H1 (cell line): ENCODE results near the gene CD37. TPM values are rescaled to one million over a fixed set of nuclear protein-coding genes. Genes with fewer than 3 reads are reported as not detected.

ENCODE experiments used
- CTCF ChIA-PET: fragments of 300-600 bp; sonication (Branson Sonifier 250); formaldehyde crosslinking; loops from one replicate; lab custom pipeline; 2021; ENCODE audit not compliant: partially characterized antibody; lab: Charles Lee
- POLR2A ChIA-PET: fragments of 300-600 bp; sonication (Branson Sonifier 250); formaldehyde crosslinking; loops from one replicate; lab custom pipeline; 2021; ENCODE audit warnings: inconsistent platforms; ENCODE audit not compliant: partially characterized antibody; lab: Charles Lee
- DNase-seq, 2 experiments: peaks; one replicate each; pipeline versions ENCODE4 v3.0.0 to v3.0.0-alpha.2; 2010 to 2022; ENCODE audit warnings: low spot score in 2 of 2, low read depth in 1 of 2, mixed read lengths in 1 of 2
- FAIRE-seq: peaks from 2 replicates; lab custom pipeline; 2011; peaks lifted over from hg19 to GRCh38; lab: Jason Lieb, UNC
- H2AFZ ChIP-seq: 2 replicates; pipeline ENCODE4 v1.8.1; 2012; ENCODE audit warnings: low read length, inconsistent platforms
- H2AK5ac ChIP-seq: 2 replicates; pipeline ENCODE4 v1.6.1; 2013; ENCODE audit warnings: low read depth, low read length
- H2BK120ac ChIP-seq: replicated peaks from 2 replicates; pipeline ENCODE3; 2013; ENCODE audit warnings: low read depth, low read length, inconsistent platforms
- H2BK12ac ChIP-seq: 2 replicates; pipeline ENCODE4 v1.6.1; 2013; ENCODE audit warnings: low read depth, low read length
- H2BK15ac ChIP-seq: 2 replicates; pipeline ENCODE4 v1.6.1; 2013; ENCODE audit warnings: low read length
- H2BK20ac ChIP-seq: 2 replicates; pipeline ENCODE4 v1.6.1; 2013; ENCODE audit warnings: low read length
- H2BK5ac ChIP-seq: 2 replicates; pipeline ENCODE4 v1.6.1; 2013; ENCODE audit warnings: low read depth, low read length
- H3K14ac ChIP-seq: 2 replicates; pipeline ENCODE4 v1.6.1; 2013; ENCODE audit warnings: inconsistent platforms; ENCODE audit not compliant: insufficient read length
- H3K18ac ChIP-seq: 2 replicates; pipeline ENCODE4 v1.6.1; 2013; ENCODE audit warnings: low read length; ENCODE audit errors: extremely low read depth
- H3K23ac ChIP-seq: 2 replicates; pipeline ENCODE4 v1.6.1; 2013; ENCODE audit warnings: inconsistent platforms; ENCODE audit not compliant: insufficient read length
- H3K23me2 ChIP-seq: 2 replicates; pipeline ENCODE4 v1.6.1; 2013; ENCODE audit warnings: low read depth, low read length
- H3K27ac ChIP-seq: 2 replicates; pipeline ENCODE4 v1.6.1; 2011; ENCODE audit warnings: low read depth, low read length, inconsistent platforms
- H3K27me3 ChIP-seq, 4 experiments: replicated peaks in 1 of 4; 1 replicate in 1 of 4; 2 replicates in 3 of 4; pipeline versions ENCODE4 v1.6.1 to v1.8.1; 2011 to 2013; ENCODE audit warnings: low read length in 3 of 4, mild to moderate bottlenecking in 3 of 4, inconsistent platforms in 2 of 4, mixed read lengths in 2 of 4, moderate library complexity in 1 of 4; ENCODE audit not compliant: control insufficient read depth in 3 of 4, insufficient read depth in 3 of 4; ENCODE audit errors: extremely low read depth in 1 of 4
- H3K36me3 ChIP-seq, 4 experiments: 2 replicates each; pipeline versions ENCODE4 v1.6.1 to v1.8.1; 2011 to 2013; ENCODE audit warnings: mild to moderate bottlenecking in 4 of 4, low read length in 3 of 4, moderate library complexity in 2 of 4, control low read depth in 1 of 4, inconsistent platforms in 1 of 4; ENCODE audit not compliant: insufficient read depth in 4 of 4, control insufficient read depth in 2 of 4
- H3K4ac ChIP-seq: replicated peaks from 2 replicates; pipeline ENCODE3; 2013; ENCODE audit warnings: low read length, low read depth, mixed read lengths, inconsistent platforms; ENCODE audit not compliant: insufficient read length
- H3K4me1 ChIP-seq, 4 experiments: replicated peaks in 1 of 4; 1 replicate in 1 of 4; 2 replicates in 3 of 4; pipeline versions ENCODE4 v1.6.1 to v1.8.1; 2011 to 2013; ENCODE audit warnings: low read length in 3 of 4, inconsistent platforms in 2 of 4, mixed read lengths in 1 of 4; ENCODE audit not compliant: insufficient read depth in 4 of 4, control insufficient read depth in 3 of 4
- H3K4me2 ChIP-seq, 2 experiments: 2 replicates each; pipeline versions ENCODE4 v1.6.1 to v1.8.1; 2011 to 2013; ENCODE audit warnings: low read depth in 2 of 2, low read length in 2 of 2, control low read depth in 1 of 2, inconsistent platforms in 1 of 2, mild to moderate bottlenecking in 1 of 2; ENCODE audit not compliant: insufficient read depth in 1 of 2
- H3K4me3 ChIP-seq, 4 experiments: fragments of 200-600, 300-600 bp in 1 of 4; sonication (generic), shearing (Covaris generic), sonication (Bioruptor Twin) in 1 of 4; 2 replicates each; pipeline versions ENCODE4 v1.5.1 to v1.8.1; 2011 to 2016; ENCODE audit warnings: low read length in 4 of 4, low read depth in 3 of 4, control low read depth in 2 of 4, inconsistent platforms in 2 of 4, mild to moderate bottlenecking in 2 of 4, mixed read lengths in 1 of 4, moderate library complexity in 1 of 4; ENCODE audit not compliant: insufficient read depth in 2 of 4; ENCODE audit errors: extremely low read depth in 1 of 4
- H3K56ac ChIP-seq: replicated peaks from 2 replicates; pipeline ENCODE3; 2013; ENCODE audit warnings: low read depth, mild to moderate bottlenecking, mixed read lengths, low read length, inconsistent platforms; ENCODE audit not compliant: insufficient read length
- H3K79me1 ChIP-seq: 2 replicates; pipeline ENCODE4 v1.6.1; 2013; ENCODE audit warnings: low read depth, low read length, control low read depth
- H3K79me2 ChIP-seq, 2 experiments: 2 replicates each; pipeline versions ENCODE4 v1.6.1 to v1.8.1; 2012 to 2013; ENCODE audit warnings: low read length in 2 of 2, mild to moderate bottlenecking in 2 of 2, inconsistent platforms in 1 of 2; ENCODE audit not compliant: insufficient read depth in 2 of 2, control insufficient read depth in 1 of 2
- H3K9ac ChIP-seq, 4 experiments: replicated peaks in 1 of 4; 1 replicate in 1 of 4; 2 replicates in 3 of 4; pipeline versions ENCODE4 v1.6.1 to v1.8.1; 2011 to 2013; ENCODE audit warnings: low read depth in 3 of 4, low read length in 3 of 4, control low read depth in 2 of 4, mild to moderate bottlenecking in 2 of 4, moderate library complexity in 2 of 4, inconsistent platforms in 1 of 4; ENCODE audit errors: extremely low read depth in 1 of 4
- H3K9me3 ChIP-seq, 2 experiments: 2 replicates each; pipeline versions ENCODE4 v1.6.1 to v1.8.1; 2012 to 2013; ENCODE audit warnings: mild to moderate bottlenecking in 2 of 2, moderate library complexity in 2 of 2, control low read depth in 1 of 2, inconsistent platforms in 1 of 2, low read depth in 1 of 2, low read length in 1 of 2, mixed read lengths in 1 of 2; ENCODE audit not compliant: insufficient read depth in 2 of 2
- H4K20me1 ChIP-seq, 2 experiments: replicated peaks in 1 of 2; 2 replicates each; pipeline versions ENCODE3 to v1.8.1; 2011 to 2013; ENCODE audit warnings: inconsistent platforms in 2 of 2, low read length in 2 of 2, mild to moderate bottlenecking in 1 of 2; ENCODE audit not compliant: insufficient read depth in 2 of 2, control insufficient read depth in 1 of 2
- H4K5ac ChIP-seq: 2 replicates; pipeline ENCODE4 v1.6.1; 2013; ENCODE audit warnings: low read length, low read depth, mixed read lengths, inconsistent platforms; ENCODE audit not compliant: insufficient read length
- H4K8ac ChIP-seq: 2 replicates; pipeline ENCODE4 v1.8.0; 2013; ENCODE audit warnings: mild to moderate bottlenecking, moderate library complexity, low read length, inconsistent platforms; ENCODE audit not compliant: insufficient read depth; ENCODE audit errors: extremely low read depth
- H4K91ac ChIP-seq: replicated peaks from 2 replicates; pipeline ENCODE3; 2013; ENCODE audit warnings: low read length, mixed read lengths, inconsistent platforms; ENCODE audit not compliant: insufficient read length
- BCL11A ChIP-seq, 2 experiments: IDR thresholded peaks; one replicate each; pipeline ENCODE4 v1.6.1; 2011; ENCODE audit warnings: low read depth in 2 of 2, low read length in 2 of 2, mild to moderate bottlenecking in 2 of 2
- KDM4A ChIP-seq: IDR thresholded peaks from one replicate; pipeline ENCODE4 v1.7.1; 2012; ENCODE audit warnings: low read depth, mild to moderate bottlenecking, moderate library complexity, low read length, inconsistent platforms; ENCODE audit not compliant: severe bottlenecking
- PHF8 ChIP-seq: fragments of 200-600 bp; sonication (generic); conservative IDR thresholded peaks from 2 replicates; pipeline ENCODE4 v1.7.1; 2012; ENCODE audit warnings: low read depth, mild to moderate bottlenecking, inconsistent platforms, low read length, moderate library complexity
- POU5F1 ChIP-seq: IDR thresholded peaks from 2 replicates; pipeline ENCODE4 v1.6.1; 2011; ENCODE audit warnings: low read depth, mild to moderate bottlenecking, low read length, moderate library complexity
- SP1 ChIP-seq: IDR thresholded peaks from 2 replicates; pipeline ENCODE4 v1.6.1; 2011; ENCODE audit warnings: low read depth, low read length
- SUZ12 ChIP-seq: fragments of 200-600 bp; sonication (generic); IDR thresholded peaks from 2 replicates; pipeline ENCODE4 v1.6.1; 2012; ENCODE audit warnings: mild to moderate bottlenecking, inconsistent platforms, low read length, moderate library complexity, mixed read lengths
- TCF12 ChIP-seq: IDR thresholded peaks from 2 replicates; pipeline ENCODE4 v1.6.1; 2011; ENCODE audit warnings: low read depth, mild to moderate bottlenecking, low read length
- WGBS, 2 experiments: shearing (Covaris generic) in 1 of 2; methylation state at CpG; one replicate each; pipeline versions ENCODE4 v1.1.6 to v1.1.7; 2013 to 2015; ENCODE audit warnings: low lambda C conversion rate in 2 of 2, mixed read lengths in 2 of 2, inconsistent platforms in 1 of 2, low coverage in 1 of 2, missing lambda C conversion rate in 1 of 2; ENCODE audit not compliant: insufficient replicate concordance in 2 of 2, insufficient coverage in 1 of 2, insufficient read length in 1 of 2; ENCODE audit errors: extremely low coverage in 1 of 2, missing lambda C conversion rate in 1 of 2; 5-methylcytosine and 5-hydroxymethylcytosine counted together
- polyA plus RNA-seq, 7 experiments: library from polyadenylated mRNA; depleted of rRNA in 3 of 7; stranded (reverse) in 5 of 7; unstranded in 2 of 7; fragments of >200 nt in 5 of 7; fragments of 200-250 nt in 2 of 7; gene quantifications; 1 replicate in 5 of 7; 2 replicates in 1 of 7; 4 replicates in 1 of 7; pipeline versions ENCODE4 v1.2.1 to v1.2.3, GENCODE V29; 2011 to 2013; ENCODE audit warnings: missing spikeins in 2 of 7, mixed read lengths in 2 of 7
- total RNA-seq: library from RNA; stranded (reverse); fragmentation: NEBNext Ultra II Directional; extraction: Animal tissue kit (Norgen Biotek cat#: 25700); gene quantifications from 2 replicates; pipeline ENCODE4 v1.2.1, GENCODE V29; 2021

The CD37 gene
- total and polyA plus RNA-seq, 2 of the 8 experiments (the other 6 are each of a cell fraction or from before 2014, with no cell fraction given), result not detected

DNA sequence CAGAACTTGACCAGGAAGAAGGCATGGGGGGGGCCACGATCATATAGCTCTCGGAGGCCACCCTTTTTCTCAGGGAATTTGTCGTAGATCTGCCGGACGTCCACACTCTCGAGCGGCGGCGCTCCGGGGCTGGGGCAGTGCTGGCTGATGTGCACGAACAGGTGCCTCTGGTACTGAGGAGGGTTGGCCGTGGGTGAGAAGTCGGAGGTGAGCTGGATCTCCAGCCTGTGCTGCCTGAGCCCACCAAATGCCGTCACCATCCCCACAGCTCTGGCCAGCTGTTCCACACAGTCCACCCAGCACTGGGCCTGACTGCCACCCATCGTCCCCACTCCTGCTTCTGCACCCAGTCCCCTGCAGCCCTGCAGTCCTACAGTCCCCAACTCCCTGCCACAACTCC lies 12.0 kb downstream of the CD37 start:
- H3K27ac ChIP-seq, result no peak overlapping the region
- H3K4me2 ChIP-seq, result no peak overlapping the region
- H3K18ac ChIP-seq, result no peak overlapping the region
- no peaks in the 10 kb centered on the region for H3K9me3 ChIP-seq
- H2BK12ac ChIP-seq, result no peak overlapping the region
- H4K5ac ChIP-seq, result no peak overlapping the region
- no peaks in the 10 kb centered on the region for H3K23me2 ChIP-seq
- H2BK15ac ChIP-seq, result no peak overlapping the region
- no peak for TF ChIP-seq KDM4A
- no peak for TF ChIP-seq TCF12
- no peak for TF ChIP-seq POU5F1
- no peak for TF ChIP-seq PHF8
- TF ChIP-seq SUZ12, result no peak
- TF ChIP-seq BCL11A (IDR thresholded peaks at IDR 0.05; ENCODE audit: low read depth in 2 of 2, low read length in 2 of 2), result no peak
- TF ChIP-seq SP1, result no peak
- no peak overlapping the region for H2AK5ac ChIP-seq
- no peaks in the 10 kb centered on the region; the same call in 1 of the 2 replicates for H3K79me1 ChIP-seq
- no peak overlapping the region for H3K4me3 ChIP-seq
- peaks cover 9 to 16% of the 10 kb centered on the region in 2 experiments for H4K20me1 ChIP-seq
- H2BK20ac ChIP-seq, result no peak overlapping the region
- H4K91ac ChIP-seq, result no peak overlapping the region
- DNase-seq (no peak), FAIRE-seq (no peak)
- H4K8ac ChIP-seq, result no peak overlapping the region
- H3K79me2 ChIP-seq, result no peaks in the 10 kb centered on the region
- no peak overlapping the region for H2BK5ac ChIP-seq
- no peak overlapping the region for H3K14ac ChIP-seq
- 96% methylated on average over 15 of the region's 15 CpGs; no CpG with 5 or more reads in 1 of the 2 experiments for WGBS, 2 experiments
- H3K4me1 ChIP-seq, result no peaks in the 10 kb centered on the region
- no peak overlapping the region for H3K4ac ChIP-seq
- H3K36me3 ChIP-seq, result peaks cover 47 to 95% (median 80%) of the 10 kb centered on the region in 4 experiments
- no peaks in the 10 kb centered on the region for H3K27me3 ChIP-seq
- no peak overlapping the region for H3K23ac ChIP-seq
- ChIA-PET CTCF (interaction anchor here (0.8 to 2.2 kb wide), 3 partner anchors 9 to 46 kb away, joined by 3 to 7 read pairs (median 3); no protein-coding TSS in a partner anchor), POLR2A (interaction anchor here (0.7 to 8.9 kb wide), 3 partner anchors 10 to 29 kb away, joined by 3 to 112 read pairs (median 4); partner anchors contain the start of genes DKKL1 and TEAD2)
- H3K56ac ChIP-seq, result no peak overlapping the region
- no peak overlapping the region for H2BK120ac ChIP-seq
- H2AFZ ChIP-seq, result no peak overlapping the region
- H3K9ac ChIP-seq, result no peak overlapping the region
